Thyroid gland (tissue), 4 donors: ENCODE results near the gene ZFHX3. TPM values are rescaled to one million over a fixed set of nuclear protein-coding genes. Genes with fewer than 3 reads are reported as not detected.
A peak's percentile ranks its signal among the peaks of the same experiment; 100 is the strongest.

Experiments
- DNase-seq, 2 donors: peaks; one replicate each; pipeline ENCODE4 v3.0.0-alpha.2; 2019
- H3K27ac ChIP-seq, 3 donors: fragments of 200-600 bp; sonication (generic); 1 replicate in 2 of 3; 2 replicates in 1 of 3; pipeline ENCODE4 v1.5.1; 2016 to 2019; ENCODE audit warnings: mild to moderate bottlenecking in 1 of 3, moderate library complexity in 1 of 3
- H3K27me3 ChIP-seq: fragments of 200-600 bp; sonication (generic); one replicate; pipeline ENCODE4 v1.5.1; 2019
- H3K36me3 ChIP-seq, 2 donors: fragments of 200-600 bp; sonication (generic); one replicate each; pipeline ENCODE4 v1.5.1; 2016 to 2019
- H3K4me1 ChIP-seq, 2 donors: fragments of 200-600 bp; sonication (generic); one replicate each; pipeline ENCODE4 v1.5.1; 2017 to 2019
- H3K4me3 ChIP-seq, 3 donors: fragments of 200-600 bp; sonication (generic); replicated peaks in 1 of 3; 1 replicate in 2 of 3; 2 replicates in 1 of 3; pipeline ENCODE4 v1.5.1; 2016; ENCODE audit warnings: mild to moderate bottlenecking in 1 of 3
- H3K9me3 ChIP-seq: fragments of 200-600 bp; sonication (generic); one replicate; pipeline ENCODE4 v1.5.1; 2017
- CTCF ChIP-seq, 6 experiments: fragments of 200-600 bp in 3 of 6; fragments of 450-650 bp in 3 of 6; sonication (generic) in 3 of 6; IDR thresholded peaks; one replicate each; pipeline ENCODE4 v1.5.1; 2016 to 2019; ENCODE audit warnings: antibody characterized with exemption in 6 of 6, mild to moderate bottlenecking in 2 of 6, inconsistent platforms in 1 of 6, moderate library complexity in 1 of 6
- POLR2A ChIP-seq, 2 donors: fragments of 450-650 bp; IDR thresholded peaks; one replicate each; pipeline ENCODE4 v1.6.1; 2017; ENCODE audit warnings: antibody characterized with exemption in 2 of 2, mild to moderate bottlenecking in 2 of 2, moderate library complexity in 1 of 2
- WGBS, 2 donors: methylation state at CpG; one replicate each; pipeline ENCODE4 v1.1.5; 2017; 5-methylcytosine and 5-hydroxymethylcytosine counted together
- intact Hi-C: fragments of 100-400 bp; cut with DNase I; formaldehyde crosslinking; loops from one replicate; pipeline ENCODE4 v1.15.1; 2023
- total RNA-seq, 4 donors: library from RNA; depleted of rRNA; stranded (reverse); fragments of >200 nt; gene quantifications; one replicate each; pipeline ENCODE4 v1.2.3, GENCODE V29; 2016

ZFHX3 gene
- total RNA-seq, 4 donors from 2014 or later: 27.4 to 92.9 (median 45.5) TPM

GRCh38 chr16:72979974-72980373 is 68.0 kb downstream of the ZFHX3 start:
- intact Hi-C loops: no loop called here
- H3K4me1 ChIP-seq: peaks cover 59 to 88% of the 10 kb centered on the region in 2 donors

GRCh38 chr16:72978212-72978611 is 69.7 kb downstream of the ZFHX3 start:
- no peak for DNase-seq
- Histone ChIP-seq H3K27ac (no peak overlapping the region), H3K36me3 (no peaks in the 10 kb centered on the region), H3K4me1 (peaks cover 59 to 82% of the 10 kb centered on the region in 2 donors), H3K9me3 (no peaks in the 10 kb centered on the region), H3K4me3 (no peak overlapping the region), H3K27me3 (no peaks in the 10 kb centered on the region)
- intact Hi-C loops: no loop called here
- WGBS, 2 donors: 71 to 74% methylated on average over 7 of the region's 7 CpGs
- TF ChIP-seq CTCF (IDR thresholded peaks at IDR 0.05): no peak
- no peak for TF ChIP-seq POLR2A (IDR thresholded peaks at IDR 0.05)

More at GRCh38 chr16:72979974-72980373, 68.0 kb downstream of the ZFHX3 start:
- Histone ChIP-seq H3K36me3 (no peaks in the 10 kb centered on the region), H3K27ac (peak overlapping the region in 2 of 3 donors; percentile 10 to 21), H3K27me3 (no peaks in the 10 kb centered on the region), H3K9me3 (no peaks in the 10 kb centered on the region), H3K4me3 (no peak overlapping the region)
- TF ChIP-seq POLR2A (IDR thresholded peaks at IDR 0.05): no peak
- 70 to 82% methylated on average over 9 of the region's 9 CpGs for WGBS, 2 donors
- no peak for DNase-seq

GRCh38 chr16:72977127-72977526 is 70.8 kb downstream of the ZFHX3 start:
- Histone ChIP-seq H3K27me3 (no peaks in the 10 kb centered on the region), H3K4me3 (no peak overlapping the region), H3K36me3 (no peaks in the 10 kb centered on the region), H3K9me3 (no peaks in the 10 kb centered on the region), H3K4me1 (peaks cover 54 to 72% of the 10 kb centered on the region in 2 donors), H3K27ac (no peak overlapping the region)
- no peak for TF ChIP-seq CTCF (IDR thresholded peaks at IDR 0.05)
- no peak for TF ChIP-seq POLR2A (IDR thresholded peaks at IDR 0.05)
- DNase-seq: peak; percentile 24 to 39
- 54 to 76% methylated on average over 7 of the region's 7 CpGs for WGBS, 2 donors
- intact Hi-C loops: no loop called here

GRCh38 chr16:72976438-72977064 is 71.4 kb downstream of the ZFHX3 start:
- intact Hi-C loops: no loop called here
- H3K9me3 ChIP-seq: no peaks in the 10 kb centered on the region
- no peaks in the 10 kb centered on the region for H3K27me3 ChIP-seq
- H3K27ac ChIP-seq: peak overlapping the region in 1 of 3 donors; percentile 2
- 88 to 90% methylated on average over 12 to 17 of the region's 17 CpGs for WGBS, 2 donors
- DNase-seq: no peak
- no peaks in the 10 kb centered on the region for H3K36me3 ChIP-seq
- no peak overlapping the region for H3K4me3 ChIP-seq
- TF ChIP-seq CTCF (IDR thresholded peaks at IDR 0.05): no peak
- no peak for TF ChIP-seq POLR2A (IDR thresholded peaks at IDR 0.05)
- peaks cover 54 to 72% of the 10 kb centered on the region in 2 donors for H3K4me1 ChIP-seq

GRCh38 chr16:72975809-72976437 is 72.0 kb downstream of the ZFHX3 start:
- H3K4me3 ChIP-seq: no peak overlapping the region
- intact Hi-C loops: no loop called here
- peaks cover 50 to 69% of the 10 kb centered on the region in 2 donors for H3K4me1 ChIP-seq
- DNase-seq: no peak
- WGBS, 2 donors: 75 to 81% methylated on average over 5 of the region's 5 CpGs
- no peaks in the 10 kb centered on the region for H3K27me3 ChIP-seq
- H3K9me3 ChIP-seq: no peaks in the 10 kb centered on the region
- H3K27ac ChIP-seq: peak overlapping the region in 1 of 3 donors; percentile 2
- H3K36me3 ChIP-seq: no peaks in the 10 kb centered on the region
- TF ChIP-seq POLR2A (IDR thresholded peaks at IDR 0.05) (no peak), CTCF (IDR thresholded peaks at IDR 0.05) (no peak)
